ENCODE results near the gene FAM53C.
A peak's percentile ranks its signal among the peaks of the same experiment; 100 is the strongest.

FAM53C gene

DNA sequence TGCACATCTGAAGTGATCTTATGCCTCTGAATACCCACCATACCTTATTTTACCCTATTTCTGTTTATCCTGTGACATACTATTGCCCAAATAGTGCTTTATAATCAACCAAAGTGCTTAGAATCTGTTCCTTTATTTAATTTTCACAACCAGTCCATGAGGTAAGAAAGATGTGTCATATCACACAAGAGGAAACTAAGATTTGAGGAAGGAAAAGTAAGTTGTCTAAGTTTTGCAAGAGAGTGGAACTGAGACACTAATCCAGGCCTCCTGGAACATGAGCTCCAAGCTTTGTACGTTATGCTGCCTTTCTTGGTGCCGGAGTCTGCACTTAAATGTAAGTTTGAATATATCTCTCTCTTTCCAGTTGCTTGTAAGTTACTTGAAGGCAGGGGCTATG is 31.6 kb downstream of the FAM53C start:
- TF ChIP-seq OSR1 (CRISPR knock-in tag; IDR thresholded peaks at IDR 0.05), result no peak
- TF ChIP-seq CSDC2 (CRISPR knock-in tag; IDR thresholded peaks at IDR 0.05), result no peak
- no peak for TF ChIP-seq ZFP3 (CRISPR knock-in tag; IDR thresholded peaks at IDR 0.05)
- no peak for TF ChIP-seq ZC3H10 (CRISPR knock-in tag; IDR thresholded peaks at IDR 0.05)
- TF ChIP-seq ESRRG (CRISPR knock-in tag; IDR thresholded peaks at IDR 0.05), result no peak
- no peak for TF ChIP-seq ZNF70 (CRISPR knock-in tag; IDR thresholded peaks at IDR 0.05)
- ATAC-seq, result no peak

GRCh38 chr5:138370537-138370936 is 32.5 kb downstream of the FAM53C start:
- peak; percentile 61; the same call in 2 of the 3 replicates for ATAC-seq

GRCh38 chr5:138371454-138371853 is 33.4 kb downstream of the FAM53C start:
- TF ChIP-seq, protein P1, sequence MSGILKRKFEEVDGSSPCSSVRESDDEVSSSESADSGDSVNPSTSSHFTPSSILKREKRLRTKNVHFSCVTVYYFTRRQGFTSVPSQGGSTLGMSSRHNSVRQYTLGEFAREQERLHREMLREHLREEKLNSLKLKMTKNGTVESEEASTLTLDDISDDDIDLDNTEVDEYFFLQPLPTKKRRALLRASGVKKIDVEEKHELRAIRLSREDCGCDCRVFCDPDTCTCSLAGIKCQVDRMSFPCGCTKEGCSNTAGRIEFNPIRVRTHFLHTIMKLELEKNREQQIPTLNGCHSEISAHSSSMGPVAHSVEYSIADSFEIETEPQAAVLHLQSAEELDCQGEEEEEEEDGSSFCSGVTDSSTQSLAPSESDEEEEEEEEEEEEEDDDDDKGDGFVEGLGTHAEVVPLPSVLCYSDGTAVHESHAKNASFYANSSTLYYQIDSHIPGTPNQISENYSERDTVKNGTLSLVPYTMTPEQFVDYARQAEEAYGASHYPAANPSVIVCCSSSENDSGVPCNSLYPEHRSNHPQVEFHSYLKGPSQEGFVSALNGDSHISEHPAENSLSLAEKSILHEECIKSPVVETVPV (CRISPR knock-in tag; IDR thresholded peaks at IDR 0.05), result no peak
- TF ChIP-seq OSR1 (CRISPR knock-in tag; IDR thresholded peaks at IDR 0.05), result no peak
- no peak for TF ChIP-seq RARB (CRISPR knock-in tag; IDR thresholded peaks at IDR 0.05)
- TF ChIP-seq POU6F1 (CRISPR knock-in tag; IDR thresholded peaks at IDR 0.05; ENCODE audit: borderline replicate concordance, low read depth), result no peak
- no peak for TF ChIP-seq SNAI2 (CRISPR knock-in tag; IDR thresholded peaks at IDR 0.05)
- TF ChIP-seq, protein P2, sequence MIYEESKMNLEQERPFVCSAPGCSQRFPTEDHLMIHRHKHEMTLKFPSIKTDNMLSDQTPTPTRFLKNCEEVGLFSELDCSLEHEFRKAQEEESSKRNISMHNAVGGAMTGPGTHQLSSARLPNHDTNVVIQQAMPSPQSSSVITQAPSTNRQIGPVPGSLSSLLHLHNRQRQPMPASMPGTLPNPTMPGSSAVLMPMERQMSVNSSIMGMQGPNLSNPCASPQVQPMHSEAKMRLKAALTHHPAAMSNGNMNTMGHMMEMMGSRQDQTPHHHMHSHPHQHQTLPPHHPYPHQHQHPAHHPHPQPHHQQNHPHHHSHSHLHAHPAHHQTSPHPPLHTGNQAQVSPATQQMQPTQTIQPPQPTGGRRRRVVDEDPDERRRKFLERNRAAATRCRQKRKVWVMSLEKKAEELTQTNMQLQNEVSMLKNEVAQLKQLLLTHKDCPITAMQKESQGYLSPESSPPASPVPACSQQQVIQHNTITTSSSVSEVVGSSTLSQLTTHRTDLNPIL (CRISPR knock-in tag; IDR thresholded peaks at IDR 0.05; ENCODE audit: low read depth), result no peak
- TF ChIP-seq CSDC2 (CRISPR knock-in tag; IDR thresholded peaks at IDR 0.05), result no peak
- TF ChIP-seq PPARA (CRISPR knock-in tag; IDR thresholded peaks at IDR 0.05; ENCODE audit: borderline replicate concordance), result no peak
- TF ChIP-seq ISL1 (CRISPR knock-in tag; IDR thresholded peaks at IDR 0.05), result no peak
- no peak for TF ChIP-seq ZNF8 (CRISPR knock-in tag; IDR thresholded peaks at IDR 0.05)
- no peak for TF ChIP-seq ZFP3 (CRISPR knock-in tag; IDR thresholded peaks at IDR 0.05)
- TF ChIP-seq, protein P3, sequence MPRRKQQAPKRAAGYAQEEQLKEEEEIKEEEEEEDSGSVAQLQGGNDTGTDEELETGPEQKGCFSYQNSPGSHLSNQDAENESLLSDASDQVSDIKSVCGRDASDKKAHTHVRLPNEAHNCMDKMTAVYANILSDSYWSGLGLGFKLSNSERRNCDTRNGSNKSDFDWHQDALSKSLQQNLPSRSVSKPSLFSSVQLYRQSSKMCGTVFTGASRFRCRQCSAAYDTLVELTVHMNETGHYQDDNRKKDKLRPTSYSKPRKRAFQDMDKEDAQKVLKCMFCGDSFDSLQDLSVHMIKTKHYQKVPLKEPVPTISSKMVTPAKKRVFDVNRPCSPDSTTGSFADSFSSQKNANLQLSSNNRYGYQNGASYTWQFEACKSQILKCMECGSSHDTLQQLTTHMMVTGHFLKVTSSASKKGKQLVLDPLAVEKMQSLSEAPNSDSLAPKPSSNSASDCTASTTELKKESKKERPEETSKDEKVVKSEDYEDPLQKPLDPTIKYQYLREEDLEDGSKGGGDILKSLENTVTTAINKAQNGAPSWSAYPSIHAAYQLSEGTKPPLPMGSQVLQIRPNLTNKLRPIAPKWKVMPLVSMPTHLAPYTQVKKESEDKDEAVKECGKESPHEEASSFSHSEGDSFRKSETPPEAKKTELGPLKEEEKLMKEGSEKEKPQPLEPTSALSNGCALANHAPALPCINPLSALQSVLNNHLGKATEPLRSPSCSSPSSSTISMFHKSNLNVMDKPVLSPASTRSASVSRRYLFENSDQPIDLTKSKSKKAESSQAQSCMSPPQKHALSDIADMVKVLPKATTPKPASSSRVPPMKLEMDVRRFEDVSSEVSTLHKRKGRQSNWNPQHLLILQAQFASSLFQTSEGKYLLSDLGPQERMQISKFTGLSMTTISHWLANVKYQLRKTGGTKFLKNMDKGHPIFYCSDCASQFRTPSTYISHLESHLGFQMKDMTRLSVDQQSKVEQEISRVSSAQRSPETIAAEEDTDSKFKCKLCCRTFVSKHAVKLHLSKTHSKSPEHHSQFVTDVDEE (CRISPR knock-in tag; IDR thresholded peaks at IDR 0.05), result no peak
- no peak for TF ChIP-seq TCF4 (CRISPR knock-in tag; IDR thresholded peaks at IDR 0.05; ENCODE audit: borderline replicate concordance)
- TF ChIP-seq GLIS3 (CRISPR knock-in tag; IDR thresholded peaks at IDR 0.05), result no peak
- no peak for TF ChIP-seq ZNF565 (CRISPR knock-in tag; conservative IDR thresholded peaks at IDR 0.05; ENCODE audit: low read depth)
- TF ChIP-seq, protein P4, sequence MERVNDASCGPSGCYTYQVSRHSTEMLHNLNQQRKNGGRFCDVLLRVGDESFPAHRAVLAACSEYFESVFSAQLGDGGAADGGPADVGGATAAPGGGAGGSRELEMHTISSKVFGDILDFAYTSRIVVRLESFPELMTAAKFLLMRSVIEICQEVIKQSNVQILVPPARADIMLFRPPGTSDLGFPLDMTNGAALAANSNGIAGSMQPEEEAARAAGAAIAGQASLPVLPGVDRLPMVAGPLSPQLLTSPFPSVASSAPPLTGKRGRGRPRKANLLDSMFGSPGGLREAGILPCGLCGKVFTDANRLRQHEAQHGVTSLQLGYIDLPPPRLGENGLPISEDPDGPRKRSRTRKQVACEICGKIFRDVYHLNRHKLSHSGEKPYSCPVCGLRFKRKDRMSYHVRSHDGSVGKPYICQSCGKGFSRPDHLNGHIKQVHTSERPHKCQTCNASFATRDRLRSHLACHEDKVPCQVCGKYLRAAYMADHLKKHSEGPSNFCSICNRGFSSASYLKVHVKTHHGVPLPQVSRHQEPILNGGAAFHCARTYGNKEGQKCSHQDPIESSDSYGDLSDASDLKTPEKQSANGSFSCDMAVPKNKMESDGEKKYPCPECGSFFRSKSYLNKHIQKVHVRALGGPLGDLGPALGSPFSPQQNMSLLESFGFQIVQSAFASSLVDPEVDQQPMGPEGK (CRISPR knock-in tag; IDR thresholded peaks at IDR 0.05; ENCODE audit: borderline replicate concordance), result no peak
- no peak for TF ChIP-seq TOX (CRISPR knock-in tag; IDR thresholded peaks at IDR 0.05; ENCODE audit: borderline replicate concordance)
- ATAC-seq, result no peak

More at GRCh38 chr5:138370537-138370936, 32.5 kb downstream of the FAM53C start:
- TF ChIP-seq RARB (CRISPR knock-in tag; IDR thresholded peaks at IDR 0.05), result no peak
- TF ChIP-seq, protein P3 (CRISPR knock-in tag; IDR thresholded peaks at IDR 0.05), result no peak
- TF ChIP-seq TOX (CRISPR knock-in tag; IDR thresholded peaks at IDR 0.05; ENCODE audit: borderline replicate concordance), result no peak
- TF ChIP-seq CSDC2 (CRISPR knock-in tag; IDR thresholded peaks at IDR 0.05), result no peak
- no peak for TF ChIP-seq OSR1 (CRISPR knock-in tag; IDR thresholded peaks at IDR 0.05)
- no peak for TF ChIP-seq GLIS3 (CRISPR knock-in tag; IDR thresholded peaks at IDR 0.05)
- no peak for TF ChIP-seq ZFP30 (CRISPR knock-in tag; IDR thresholded peaks at IDR 0.05)
- TF ChIP-seq, protein P2 (CRISPR knock-in tag; IDR thresholded peaks at IDR 0.05; ENCODE audit: low read depth), result no peak
- TF ChIP-seq ZNF70 (CRISPR knock-in tag; IDR thresholded peaks at IDR 0.05), result no peak
- no peak for TF ChIP-seq ESRRG (CRISPR knock-in tag; IDR thresholded peaks at IDR 0.05)
- TF ChIP-seq TCF4 (CRISPR knock-in tag; IDR thresholded peaks at IDR 0.05; ENCODE audit: borderline replicate concordance), result no peak

Data from SK-N-SH treated with all-trans-retinoic acid at 6 μM for 48 hours (cell line).